GM19328 (cell line): Measurements from ENCODE around the gene UGT1A7.
"Not testable (repeated sequence)": the region's sequence is repeated elsewhere in the genome, so short reads cannot be mapped to it uniquely, and the experiment has no call there.

Source experiments
- ATAC-seq: cut with Tn5 transposase; IDR thresholded peaks from one replicate; pipeline ENCODE4 v1.9.1; 2021; ENCODE audit warnings: mild to moderate bottlenecking, moderate library complexity; ENCODE audit not compliant: unreplicated experiment

Gene UGT1A7

DNA sequence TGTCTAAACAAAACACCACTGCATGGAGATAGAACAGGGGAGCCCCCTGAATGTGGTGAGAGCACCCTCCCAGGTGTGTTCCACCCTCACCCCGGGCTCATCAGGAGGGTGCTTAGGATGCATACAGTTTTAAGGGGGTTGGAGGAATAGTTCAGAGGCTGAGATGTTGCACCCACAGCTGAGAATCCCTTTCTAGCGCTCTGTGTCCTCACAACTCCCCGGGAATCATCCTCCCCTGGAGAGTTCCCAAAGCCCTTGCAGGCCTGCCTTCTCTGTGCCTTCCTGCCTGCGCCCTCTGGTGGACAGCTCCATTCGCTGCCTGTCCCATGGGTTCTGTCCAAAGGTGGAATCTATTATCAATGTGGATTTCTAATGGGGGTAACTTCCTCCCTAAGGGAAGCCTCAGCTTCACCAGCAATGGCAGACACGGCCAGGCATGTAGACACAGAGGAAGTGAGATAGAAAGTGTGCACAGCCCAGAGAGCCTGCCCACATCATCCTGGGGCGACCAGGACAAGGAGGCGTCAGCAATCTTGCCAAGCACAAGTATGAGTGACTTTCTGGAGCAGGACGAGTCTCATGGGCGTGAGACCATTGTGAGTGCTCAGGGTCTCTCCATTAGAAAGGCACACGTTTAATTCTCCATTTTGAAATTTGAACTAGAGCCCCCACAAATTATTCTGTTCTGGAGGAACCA is 29.8 kb downstream of the UGT1A7 start:
- peak; percentile 55 for ATAC-seq

- ATAC-seq: no peak
Observed at GRCh38 chr2:233712611-233713261, 31.0 kb downstream of the UGT1A7 start, which contains the start of gene UGT1A5. Gene UGT1A5, plus strand, starts transcription at chr2:233712907. Its CDS starts 85 bp downstream, at chr2:233712992.

DNA sequence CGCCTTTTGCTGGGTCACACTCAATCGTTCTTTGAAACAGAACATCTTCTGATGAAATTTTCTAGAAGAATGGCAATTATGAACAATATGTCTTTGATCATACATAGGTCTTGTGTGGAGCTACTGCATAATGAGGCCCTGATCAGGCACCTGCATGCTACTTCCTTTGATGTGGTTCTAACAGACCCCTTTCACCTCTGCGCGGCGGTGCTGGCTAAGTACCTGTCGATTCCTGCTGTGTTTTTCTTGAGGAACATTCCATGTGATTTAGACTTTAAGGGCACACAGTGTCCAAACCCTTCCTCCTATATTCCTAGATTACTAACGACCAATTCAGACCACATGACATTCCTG is 31.5 kb downstream of the UGT1A7 start:
- no peak for ATAC-seq

- no peak for ATAC-seq
Observed at GRCh38 chr2:233714121-233714520, 32.4 kb downstream of the UGT1A7 start.

- ATAC-seq: no peak
Observed at GRCh38 chr2:233718552-233718951, 36.9 kb downstream of the UGT1A7 start, which contains the start of gene UGT1A4. Gene UGT1A4, plus strand, starts transcription at chr2:233718736. Its CDS starts 85 bp downstream, at chr2:233718821.

GRCh38 chr2:233728723-233729301 is 47.1 kb downstream of the UGT1A7 start, which contains the start of gene UGT1A3:
Gene UGT1A3, plus strand, starts transcription at chr2:233729042. Its CDS starts 85 bp downstream, at chr2:233729127.
- ATAC-seq: no peak

- not testable (repeated sequence) for ATAC-seq
Observed at GRCh38 chr2:233736868-233737653, 55.4 kb downstream of the UGT1A7 start.

DNA sequence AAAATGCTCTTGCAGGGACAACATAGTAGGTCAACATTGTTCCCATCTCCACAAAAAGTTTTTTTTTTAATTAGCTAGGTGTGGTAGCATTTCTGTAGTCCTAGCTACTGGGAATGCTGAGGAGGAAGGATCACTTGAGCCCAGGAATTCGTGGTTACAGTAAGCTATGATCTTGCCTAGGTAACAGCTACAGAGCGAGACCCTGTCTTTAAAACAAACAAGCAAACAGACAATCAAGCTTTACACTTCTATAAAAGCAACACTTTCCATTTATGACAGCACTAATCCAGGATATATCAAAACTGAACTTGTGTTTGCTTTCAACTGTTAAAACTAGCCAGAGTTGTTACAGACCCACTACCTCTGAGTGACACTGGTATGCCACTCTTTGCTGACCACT is 59.2 kb downstream of the UGT1A7 start:
- no peak for ATAC-seq

GRCh38 chr2:233743464-233744259 is 62.0 kb downstream of the UGT1A7 start:
- no peak for ATAC-seq

- ATAC-seq: no peak
Observed at GRCh38 chr2:233745073-233745755, 63.5 kb downstream of the UGT1A7 start.

- not testable (repeated sequence) for ATAC-seq
Observed at GRCh38 chr2:233745838-233746237, 64.1 kb downstream of the UGT1A7 start.

DNA sequence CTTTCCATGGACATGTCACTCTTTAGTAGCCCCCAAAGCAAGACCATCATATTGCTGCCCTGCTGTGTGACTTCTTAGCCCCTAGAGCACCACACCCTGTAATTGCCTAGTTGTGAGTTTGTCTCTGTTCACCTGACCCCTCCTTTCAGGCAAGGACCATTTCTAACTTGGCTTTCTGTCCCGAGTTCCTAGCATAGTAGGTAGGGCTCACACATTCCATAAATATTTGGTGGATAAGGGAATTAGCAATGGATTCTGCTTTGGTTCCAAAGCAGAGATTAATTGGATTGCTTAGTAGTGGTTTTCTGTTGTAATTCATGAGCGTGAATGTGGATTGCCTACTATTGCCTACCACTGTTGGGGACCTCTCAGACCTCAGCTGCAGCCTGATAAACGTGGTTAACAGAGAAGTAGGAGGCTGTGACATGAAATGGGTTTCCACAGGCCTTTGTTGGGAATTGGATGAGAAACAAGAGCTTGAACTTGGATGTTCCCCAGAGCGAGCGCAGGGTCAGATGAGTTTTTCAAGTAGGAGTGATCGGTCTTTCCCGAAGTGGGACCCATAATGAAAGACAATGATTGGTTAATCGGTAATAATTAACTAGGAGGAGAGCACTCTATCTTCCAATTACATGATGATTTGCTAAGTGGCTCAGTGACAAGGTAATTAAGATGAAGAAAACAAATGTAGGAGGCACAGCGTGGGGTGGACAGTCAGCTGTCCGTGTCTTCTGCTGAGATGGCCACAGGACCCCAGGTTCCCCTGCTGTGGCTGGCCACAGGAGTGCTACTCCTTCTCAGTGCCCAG is 65.0 kb downstream of the UGT1A7 start:
- ATAC-seq: no peak

- no peak for ATAC-seq
Observed at GRCh38 chr2:233747283-233747544, 65.5 kb downstream of the UGT1A7 start.

DNA sequence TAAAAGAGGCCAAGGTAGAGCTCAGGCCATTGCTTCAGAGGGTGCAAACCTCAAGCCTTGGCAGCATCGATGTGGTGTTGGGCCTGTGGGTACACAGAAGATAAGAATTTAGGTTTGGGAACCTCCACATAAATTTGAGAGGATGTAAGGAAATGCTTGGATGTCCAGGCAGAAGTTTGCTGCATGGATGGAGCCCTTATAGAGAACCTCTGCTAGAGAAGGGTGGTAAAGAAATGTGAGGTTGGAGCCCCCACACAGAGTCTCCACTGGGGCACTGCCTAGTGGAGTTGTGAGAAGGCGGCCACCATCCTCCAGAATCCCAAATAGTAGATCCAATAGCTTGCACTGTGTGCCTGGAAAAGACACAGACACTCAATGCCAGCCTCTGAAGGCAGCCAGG is 69.0 kb downstream of the UGT1A7 start:
- ATAC-seq: not testable (repeated sequence)

DNA sequence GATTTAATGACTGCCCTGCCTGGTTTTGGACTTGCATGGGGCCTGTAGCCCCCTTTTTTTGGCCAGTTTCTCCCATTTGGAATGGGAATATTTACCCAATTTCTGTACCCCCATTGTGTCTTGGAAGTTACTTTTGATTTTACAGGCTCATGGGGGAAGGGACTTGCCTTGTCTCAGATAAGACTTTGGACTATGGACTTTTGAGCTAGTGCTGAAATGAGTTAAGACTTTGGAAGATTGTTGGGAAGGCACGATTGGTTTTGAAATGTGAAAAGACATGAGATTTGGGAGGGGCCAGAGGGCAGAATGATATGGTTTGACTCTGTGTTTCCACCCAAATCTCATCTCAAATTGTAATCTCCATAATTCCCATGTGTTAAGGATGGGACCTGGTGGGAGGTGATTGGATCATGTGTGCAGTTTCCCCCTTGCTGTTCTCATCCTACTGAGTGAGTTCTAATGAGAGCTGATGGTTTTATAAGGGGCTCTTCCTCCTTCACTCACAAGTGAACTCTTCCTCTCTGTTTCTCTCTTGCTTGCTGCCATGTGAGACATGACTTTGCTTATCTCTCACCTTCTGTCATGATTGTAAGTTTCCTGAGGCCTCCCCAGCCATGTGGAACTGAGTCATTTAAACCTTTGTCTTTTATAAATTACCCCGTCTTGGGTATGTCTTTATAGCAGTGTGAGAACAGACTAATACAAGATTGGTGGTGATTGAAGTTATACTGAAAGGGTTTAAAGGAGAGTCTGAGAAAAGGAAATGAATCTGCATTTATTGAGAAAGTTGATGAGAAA is 69.7 kb downstream of the UGT1A7 start:
- ATAC-seq: not testable (repeated sequence)

DNA sequence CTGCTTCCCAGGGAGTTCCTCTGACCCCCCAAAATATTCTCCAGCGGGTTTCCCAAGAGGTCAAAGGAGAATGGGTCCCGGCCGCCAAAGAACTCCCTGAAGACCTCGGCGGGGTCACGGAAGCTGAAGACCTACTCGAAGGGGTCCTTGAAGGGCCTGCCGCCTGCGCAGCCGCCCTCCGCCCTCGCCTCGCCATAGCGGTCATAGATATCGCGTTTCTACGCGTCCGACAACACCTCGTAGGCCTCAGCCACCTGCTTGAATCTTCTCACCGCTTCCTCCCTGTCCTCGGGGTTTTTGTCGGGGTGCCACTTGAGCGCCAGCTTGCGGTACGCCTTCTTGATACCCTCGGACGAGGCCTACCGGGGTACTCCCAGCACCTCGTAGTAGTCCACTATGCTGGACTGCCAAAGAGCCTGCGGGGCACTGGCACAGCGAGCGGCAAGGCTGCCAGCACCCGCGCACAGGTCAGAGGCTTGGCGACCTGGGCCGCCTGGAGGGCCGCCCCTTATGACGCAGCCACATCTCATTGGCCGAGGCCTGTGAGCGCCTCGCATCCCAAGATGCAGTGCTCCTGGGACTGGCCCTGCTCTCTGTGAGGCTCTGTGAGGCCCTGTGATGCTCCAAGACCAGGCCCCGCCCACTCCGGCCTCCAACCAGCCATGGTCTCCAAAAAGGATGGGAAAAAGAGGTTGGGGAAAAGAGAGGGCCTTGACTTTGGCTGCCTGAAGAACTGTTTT is 73.3 kb downstream of the UGT1A7 start:
- ATAC-seq: no peak

GRCh38 chr2:233756429-233757081 is 74.9 kb downstream of the UGT1A7 start:
- ATAC-seq: no peak
